ENCODE results near the gene OR2W3. TPM values are rescaled to one million over a fixed set of nuclear protein-coding genes. Genes with fewer than 3 reads are reported as not detected.

OR2W3 gene
- total RNA-seq, 1 donor = 0.86 TPM

DNA sequence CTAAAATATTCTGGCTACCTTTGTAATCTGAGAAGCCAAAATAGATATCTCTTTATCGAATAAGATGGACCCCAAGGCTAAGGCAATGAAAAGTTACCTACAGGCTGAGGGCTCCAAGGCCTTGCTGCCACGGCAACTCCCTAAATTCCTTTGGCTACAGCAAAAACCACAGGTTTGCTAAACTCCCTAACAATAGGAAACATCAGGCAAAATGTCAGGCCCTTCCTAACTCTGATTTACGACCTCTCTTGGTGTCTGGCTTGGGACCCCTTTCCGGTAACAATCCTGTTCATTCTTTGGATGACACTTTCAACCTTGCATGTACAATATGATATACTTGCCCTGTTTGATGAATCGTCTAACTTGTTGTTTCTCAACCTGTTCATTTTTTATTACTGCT, 13.4 kb downstream of the OR2W3 start:
- no peak overlapping the region for H3K4me3 ChIP-seq (ENCODE audit: low read depth, low read length)
- TF ChIP-seq, protein P1, sequence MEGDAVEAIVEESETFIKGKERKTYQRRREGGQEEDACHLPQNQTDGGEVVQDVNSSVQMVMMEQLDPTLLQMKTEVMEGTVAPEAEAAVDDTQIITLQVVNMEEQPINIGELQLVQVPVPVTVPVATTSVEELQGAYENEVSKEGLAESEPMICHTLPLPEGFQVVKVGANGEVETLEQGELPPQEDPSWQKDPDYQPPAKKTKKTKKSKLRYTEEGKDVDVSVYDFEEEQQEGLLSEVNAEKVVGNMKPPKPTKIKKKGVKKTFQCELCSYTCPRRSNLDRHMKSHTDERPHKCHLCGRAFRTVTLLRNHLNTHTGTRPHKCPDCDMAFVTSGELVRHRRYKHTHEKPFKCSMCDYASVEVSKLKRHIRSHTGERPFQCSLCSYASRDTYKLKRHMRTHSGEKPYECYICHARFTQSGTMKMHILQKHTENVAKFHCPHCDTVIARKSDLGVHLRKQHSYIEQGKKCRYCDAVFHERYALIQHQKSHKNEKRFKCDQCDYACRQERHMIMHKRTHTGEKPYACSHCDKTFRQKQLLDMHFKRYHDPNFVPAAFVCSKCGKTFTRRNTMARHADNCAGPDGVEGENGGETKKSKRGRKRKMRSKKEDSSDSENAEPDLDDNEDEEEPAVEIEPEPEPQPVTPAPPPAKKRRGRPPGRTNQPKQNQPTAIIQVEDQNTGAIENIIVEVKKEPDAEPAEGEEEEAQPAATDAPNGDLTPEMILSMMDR (IDR thresholded peaks at IDR 0.05; ENCODE audit: insufficient read depth, low read depth, low read length) = no peak
- no peak for DNase-seq (ENCODE audit: low read depth)

GRCh38 chr1:247913786-247914185, 18.4 kb downstream of the OR2W3 start:
- TF ChIP-seq, protein P1 (IDR thresholded peaks at IDR 0.05; ENCODE audit: insufficient read depth, low read depth, low read length) = no peak
- no peak for DNase-seq (ENCODE audit: low read depth)
- H3K4me3 ChIP-seq (ENCODE audit: low read depth, low read length) = no peak overlapping the region

GRCh38 chr1:247914941-247915662, 19.7 kb downstream of the OR2W3 start:
- no peak overlapping the region for H3K4me3 ChIP-seq (ENCODE audit: low read depth, low read length)
- DNase-seq (ENCODE audit: low read depth) = no peak
- TF ChIP-seq, protein P1 (IDR thresholded peaks at IDR 0.05; ENCODE audit: insufficient read depth, low read depth, low read length) = no peak

- TF ChIP-seq, protein P1 (IDR thresholded peaks at IDR 0.05; ENCODE audit: insufficient read depth, low read depth, low read length) = no peak
- no peak within 1 kb of the TSS for H3K4me3 ChIP-seq (ENCODE audit: low read depth, low read length)
- DNase-seq (ENCODE audit: low read depth) = no peak
Measured at GRCh38 chr1:247919952-247920351, 24.6 kb downstream of the OR2W3 start, which contains the start of gene OR2T8. Gene OR2T8 (plus strand): TSS chr1:247920252. CDS start chr1:247921018, 766 bp downstream.

- no peak for DNase-seq (ENCODE audit: low read depth)
- no peak overlapping the region for H3K4me3 ChIP-seq (ENCODE audit: low read depth, low read length)
- TF ChIP-seq, protein P1 (IDR thresholded peaks at IDR 0.05; ENCODE audit: insufficient read depth, low read depth, low read length) = no peak
Measured at GRCh38 chr1:247923941-247924340, 28.6 kb downstream of the OR2W3 start.

GRCh38 chr1:247924868-247925267, 29.5 kb downstream of the OR2W3 start, which contains the start of gene OR2AJ1:
Gene OR2AJ1 (plus strand): TSS chr1:247924889. CDS start chr1:247933769, 8,880 bp downstream.
- no peak within 1 kb of the TSS for H3K4me3 ChIP-seq (ENCODE audit: low read depth, low read length)
- DNase-seq (ENCODE audit: low read depth) = no peak
- TF ChIP-seq, protein P1 (IDR thresholded peaks at IDR 0.05; ENCODE audit: insufficient read depth, low read depth, low read length) = no peak

All from fibroblast of villous mesenchyme (primary cell).